ENCODE data around the gene PROM1. TPM values are rescaled to one million over a fixed set of nuclear protein-coding genes. Genes with fewer than 3 reads are reported as not detected.

The PROM1 gene
- polyA plus RNA-seq, 3 donors, result not detected

- no CpG with 5 or more reads among the region's 5 CpGs for WGBS (ENCODE audit: insufficient coverage)
- no peaks in the 10 kb centered on the region for H3K36me3 Mint-ChIP-seq
- peak; percentile 38 to 66 (median 51) for DNase-seq
- intact Hi-C loops (cut with micrococcal nuclease), result loop anchor here (2.0 to 10.0 kb wide), 3 partner anchors 239 to 419 kb away; no protein-coding TSS in a partner anchor
- H3K27ac Mint-ChIP-seq, result no peak overlapping the region
- no peak overlapping the region for H3K9ac ChIP-seq (ENCODE audit: insufficient read depth, low read length, poor library complexity, severe bottlenecking)
- TF ChIP-seq, protein P1, sequence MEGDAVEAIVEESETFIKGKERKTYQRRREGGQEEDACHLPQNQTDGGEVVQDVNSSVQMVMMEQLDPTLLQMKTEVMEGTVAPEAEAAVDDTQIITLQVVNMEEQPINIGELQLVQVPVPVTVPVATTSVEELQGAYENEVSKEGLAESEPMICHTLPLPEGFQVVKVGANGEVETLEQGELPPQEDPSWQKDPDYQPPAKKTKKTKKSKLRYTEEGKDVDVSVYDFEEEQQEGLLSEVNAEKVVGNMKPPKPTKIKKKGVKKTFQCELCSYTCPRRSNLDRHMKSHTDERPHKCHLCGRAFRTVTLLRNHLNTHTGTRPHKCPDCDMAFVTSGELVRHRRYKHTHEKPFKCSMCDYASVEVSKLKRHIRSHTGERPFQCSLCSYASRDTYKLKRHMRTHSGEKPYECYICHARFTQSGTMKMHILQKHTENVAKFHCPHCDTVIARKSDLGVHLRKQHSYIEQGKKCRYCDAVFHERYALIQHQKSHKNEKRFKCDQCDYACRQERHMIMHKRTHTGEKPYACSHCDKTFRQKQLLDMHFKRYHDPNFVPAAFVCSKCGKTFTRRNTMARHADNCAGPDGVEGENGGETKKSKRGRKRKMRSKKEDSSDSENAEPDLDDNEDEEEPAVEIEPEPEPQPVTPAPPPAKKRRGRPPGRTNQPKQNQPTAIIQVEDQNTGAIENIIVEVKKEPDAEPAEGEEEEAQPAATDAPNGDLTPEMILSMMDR (IDR thresholded peaks at IDR 0.05), result peak; percentile 84
- no peak overlapping the region for H3K4me3 Mint-ChIP-seq
- H3K4me1 ChIP-seq (ENCODE audit: control insufficient read depth in 1 of 2, insufficient read depth in 2 of 2, low read length in 2 of 2), result peaks cover 0 to 4% of the 10 kb centered on the region in 2 donors
- H3K79me2 ChIP-seq (ENCODE audit: insufficient read depth, low read length), result no peaks in the 10 kb centered on the region
- no peaks in the 10 kb centered on the region for H4K20me1 ChIP-seq (ENCODE audit: insufficient read depth, low read length)
- no peaks in the 10 kb centered on the region for H3K27me3 ChIP-seq (ENCODE audit: control insufficient read depth in 2 of 2, insufficient read depth in 2 of 2, low read length in 2 of 2)
- no peaks in the 10 kb centered on the region for H3K9me3 ChIP-seq (replicated peaks in 1 of 2; ENCODE audit: control insufficient read depth in 1 of 2, insufficient read depth in 1 of 2, low read length in 2 of 2)
- no peak overlapping the region for H3K27ac ChIP-seq (ENCODE audit: low read depth in 1 of 2, low read length in 2 of 2)
- H3K9me3 Mint-ChIP-seq, result no peaks in the 10 kb centered on the region
- H3K4me1 Mint-ChIP-seq, result peaks cover 10% of the 10 kb centered on the region
- no peaks in the 10 kb centered on the region for H3K36me3 ChIP-seq (replicated peaks in 1 of 2; ENCODE audit: control insufficient read depth in 1 of 2, insufficient read depth in 2 of 2, low read length in 2 of 2)
- no peak overlapping the region for H2AFZ ChIP-seq (ENCODE audit: insufficient read depth, low read depth, low read length, poor library complexity, severe bottlenecking)
- no peak overlapping the region for H3K4me2 ChIP-seq (replicated peaks; ENCODE audit: extremely low read depth, low read length, poor library complexity, severe bottlenecking)
- H3K27me3 Mint-ChIP-seq (ENCODE audit: low read depth in 3 of 3), result no peaks in the 10 kb centered on the region
- H3K4me3 ChIP-seq (replicated peaks in 1 of 3; ENCODE audit: low read depth in 2 of 3, low read length in 3 of 3), result no peak overlapping the region
Measured at GRCh38 chr4:16026160-16026761, 57.6 kb downstream of the PROM1 start.

- no peaks in the 10 kb centered on the region for H3K9me3 ChIP-seq (replicated peaks in 1 of 2; ENCODE audit: control insufficient read depth in 1 of 2, insufficient read depth in 1 of 2, low read length in 2 of 2)
- no peak overlapping the region for H2AFZ ChIP-seq (ENCODE audit: insufficient read depth, low read depth, low read length, poor library complexity, severe bottlenecking)
- H3K4me3 Mint-ChIP-seq, result no peak overlapping the region
- TF ChIP-seq, protein P1 (IDR thresholded peaks at IDR 0.05), result no peak
- peaks cover 0 to 4% of the 10 kb centered on the region in 2 donors for H3K4me1 ChIP-seq (ENCODE audit: control insufficient read depth in 1 of 2, insufficient read depth in 2 of 2, low read length in 2 of 2)
- no peaks in the 10 kb centered on the region for H3K27me3 ChIP-seq (ENCODE audit: control insufficient read depth in 2 of 2, insufficient read depth in 2 of 2, low read length in 2 of 2)
- H4K20me1 ChIP-seq (ENCODE audit: insufficient read depth, low read length), result no peaks in the 10 kb centered on the region
- no peak overlapping the region for H3K9ac ChIP-seq (ENCODE audit: insufficient read depth, low read length, poor library complexity, severe bottlenecking)
- H3K79me2 ChIP-seq (ENCODE audit: insufficient read depth, low read length), result no peaks in the 10 kb centered on the region
- no peaks in the 10 kb centered on the region for H3K9me3 Mint-ChIP-seq
- WGBS (ENCODE audit: insufficient coverage), result no CpG with 5 or more reads among the region's 5 CpGs
- H3K4me3 ChIP-seq (replicated peaks in 1 of 3; ENCODE audit: low read depth in 2 of 3, low read length in 3 of 3), result no peak overlapping the region
- H3K36me3 ChIP-seq (replicated peaks in 1 of 2; ENCODE audit: control insufficient read depth in 1 of 2, insufficient read depth in 2 of 2, low read length in 2 of 2), result no peaks in the 10 kb centered on the region
- H3K36me3 Mint-ChIP-seq, result no peaks in the 10 kb centered on the region
- peaks cover 10% of the 10 kb centered on the region for H3K4me1 Mint-ChIP-seq
- no peak overlapping the region for H3K27ac Mint-ChIP-seq
- no peak overlapping the region for H3K4me2 ChIP-seq (replicated peaks; ENCODE audit: extremely low read depth, low read length, poor library complexity, severe bottlenecking)
- no peak overlapping the region for H3K27ac ChIP-seq (ENCODE audit: low read depth in 1 of 2, low read length in 2 of 2)
- no peaks in the 10 kb centered on the region for H3K27me3 Mint-ChIP-seq (ENCODE audit: low read depth in 3 of 3)
- no peak for DNase-seq
- intact Hi-C loops (cut with micrococcal nuclease), result loop anchor here (5.0 to 10.0 kb wide), 2 partner anchors 242 to 420 kb away; no protein-coding TSS in a partner anchor
Measured at GRCh38 chr4:16025268-16025667, 58.6 kb downstream of the PROM1 start.

All from CD14-positive monocyte (primary cell).